ENCODE data around the gene CADM2.

GRCh38 chr3:85604641-85605040 lies 645.9 kb downstream of the CADM2 start:
- TF ChIP-seq CTCF (conservative IDR thresholded peaks at IDR 0.05) (no peak), ZFX (IDR thresholded peaks at IDR 0.05) (no peak)
